NCI-H2081 treated with DMSO at 0.1 percent for 48 hours (cell line): ENCODE results near the gene MYOC.
"Not testable (repeated sequence)": the region's sequence is repeated elsewhere in the genome, so short reads cannot be mapped to it uniquely, and the experiment has no call there.

Experiments
- DNase-seq: peaks from one replicate; lab custom pipeline; 2025; lab: John Stamatoyannopoulos, UW

Gene MYOC

GRCh38 chr1:171606402-171606941 lies 46.0 kb downstream of the MYOC start:
- DNase-seq = no peak

- DNase-seq = not testable (repeated sequence)
Measured at GRCh38 chr1:171603042-171603441, 49.4 kb downstream of the MYOC start.

DNA sequence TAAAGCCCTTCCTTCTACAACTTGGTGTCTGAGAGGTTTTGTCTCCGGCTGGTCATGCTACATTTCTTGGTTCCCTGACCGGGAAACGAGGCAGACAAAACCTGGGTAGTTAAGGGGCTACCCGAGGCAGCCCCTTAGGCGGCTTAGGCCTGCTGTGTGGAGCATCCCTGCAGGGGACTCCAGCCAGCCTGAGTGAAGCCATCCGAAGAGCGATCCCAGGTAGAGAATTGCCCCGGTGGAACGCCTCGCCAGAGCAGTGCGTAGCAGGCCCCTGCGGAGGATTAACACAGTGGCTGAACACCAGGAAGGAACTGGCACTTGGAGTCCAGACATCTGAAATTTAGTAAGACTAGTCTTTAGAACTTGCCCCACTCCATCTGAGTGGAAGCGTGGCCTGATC lies 51.6 kb downstream of the MYOC start:
- DNase-seq = no peak

- DNase-seq = not testable (repeated sequence)
Measured at GRCh38 chr1:171600310-171600709, 52.2 kb downstream of the MYOC start.

- no peak for DNase-seq
Measured at GRCh38 chr1:171597203-171597602, 55.3 kb downstream of the MYOC start.

GRCh38 chr1:171596705-171597104 lies 55.8 kb downstream of the MYOC start:
- no peak for DNase-seq

GRCh38 chr1:171596119-171596518 lies 56.4 kb downstream of the MYOC start:
- DNase-seq = no peak

GRCh38 chr1:171595324-171595723 lies 57.2 kb downstream of the MYOC start:
- DNase-seq = no peak

GRCh38 chr1:171590022-171590421 lies 62.5 kb downstream of the MYOC start:
- no peak for DNase-seq

DNA sequence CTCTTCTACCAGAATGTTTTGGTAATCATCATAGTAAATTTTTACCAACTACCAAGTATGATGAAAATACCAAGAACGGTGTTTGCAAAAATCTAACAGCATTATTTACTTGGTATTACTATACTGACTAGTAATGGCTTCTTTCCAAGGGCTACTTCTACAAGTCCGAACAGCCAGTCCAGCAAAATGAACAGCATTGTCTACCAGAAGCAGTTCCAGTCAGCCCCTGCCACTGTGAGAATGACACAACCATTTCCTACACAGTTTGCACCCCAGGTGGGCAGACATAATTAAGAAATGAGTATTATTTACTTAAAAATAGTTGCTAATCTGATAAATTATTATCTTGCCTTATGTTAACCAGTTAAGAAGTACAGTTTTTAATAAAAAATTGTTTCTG lies 64.3 kb downstream of the MYOC start:
- no peak for DNase-seq

DNA sequence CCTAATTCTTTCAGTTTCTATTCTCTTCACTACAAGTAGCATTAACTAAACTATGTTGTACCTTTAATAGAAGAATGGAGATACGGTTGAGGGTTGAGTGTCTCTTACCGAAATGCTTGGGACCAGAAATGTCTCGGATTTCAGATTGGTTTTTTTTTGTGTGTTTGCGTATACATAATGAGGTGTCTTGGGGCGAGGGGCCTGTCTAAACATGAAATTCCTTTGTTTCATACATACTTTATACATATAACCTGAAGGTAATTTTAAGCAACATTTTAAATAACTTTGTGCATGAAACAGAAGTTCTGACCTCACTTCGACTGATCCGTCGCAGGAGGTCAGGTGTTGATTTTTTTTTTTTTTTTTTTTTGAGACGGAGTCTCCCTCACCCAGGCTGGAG lies 66.8 kb downstream of the MYOC start:
- no peak for DNase-seq
